SU-DHL-6 (cell line): ENCODE results near the gene MGAT5.

ENCODE experiments used
- H2AFZ ChIP-seq: fragments of 200-600 bp; sonication (generic); 2 replicates; pipeline ENCODE4 v1.6.1; 2014; ENCODE audit warnings: low read depth, mild to moderate bottlenecking, moderate library complexity, mixed read lengths, antibody characterized with exemption, low read length; ENCODE audit not compliant: severe bottlenecking
- H3F3A ChIP-seq: fragments of 200-600 bp; shearing (Covaris generic); 2 replicates; pipeline ENCODE4 v1.6.0; 2016; ENCODE audit warnings: antibody characterized with exemption, mild to moderate bottlenecking; ENCODE audit not compliant: insufficient read depth
- H3K27ac ChIP-seq: fragments of 200-600 bp; sonication (generic); 2 replicates; pipeline ENCODE4 v1.5.1; 2016; ENCODE audit warnings: low read depth, mild to moderate bottlenecking, low read length, moderate library complexity, mixed read lengths
- H3K27me3 ChIP-seq: fragments of 200-600 bp; sonication (generic), shearing (Covaris generic); 2 replicates; pipeline ENCODE4 v1.6.0; 2014; ENCODE audit warnings: mild to moderate bottlenecking, low read length
- H3K36me3 ChIP-seq: fragments of 200-600 bp; sonication (generic); 2 replicates; pipeline ENCODE4 v1.6.1; 2014; ENCODE audit warnings: mild to moderate bottlenecking, low read length, mixed read lengths
- H3K4me2 ChIP-seq: fragments of 300-600, 200-600 bp; shearing (Covaris generic), sonication (generic); 2 replicates; pipeline ENCODE4 v1.6.0; 2014; ENCODE audit warnings: low read length, low read depth, mild to moderate bottlenecking; ENCODE audit not compliant: poor library complexity, severe bottlenecking
- H3K4me3 ChIP-seq: fragments of 200-600 bp; sonication (generic); 2 replicates; pipeline ENCODE4 v1.5.1; 2014; ENCODE audit warnings: antibody characterized with exemption, low read length, mild to moderate bottlenecking, mixed read lengths; ENCODE audit not compliant: insufficient read depth, poor library complexity, severe bottlenecking
- H3K79me2 ChIP-seq: fragments of 200-600 bp; sonication (generic); 2 replicates; pipeline ENCODE4 v1.6.1; 2014; ENCODE audit warnings: mild to moderate bottlenecking, low read length, moderate library complexity; ENCODE audit not compliant: insufficient read depth
- H3K9ac ChIP-seq: fragments of 200-600 bp; sonication (generic); 2 replicates; pipeline ENCODE4 v1.7.0; 2014; ENCODE audit warnings: mild to moderate bottlenecking, low read length
- H3K9me2 ChIP-seq: fragments of 200-600 bp; sonication (generic); replicated peaks from 2 replicates; pipeline ENCODE4 v1.6.1; 2014; ENCODE audit warnings: low read length; ENCODE audit not compliant: insufficient read depth
- H3K9me3 ChIP-seq: fragments of 200-600 bp; sonication (generic); 2 replicates; pipeline ENCODE4 v1.6.1; 2014; ENCODE audit warnings: low read length, mixed read lengths; ENCODE audit not compliant: insufficient read depth
- H4K20me1 ChIP-seq: fragments of 200-600 bp; sonication (generic); 2 replicates; pipeline ENCODE4 v1.6.1; 2014; ENCODE audit warnings: low read depth, mild to moderate bottlenecking, antibody characterized with exemption, low read length, moderate library complexity, mixed read lengths
- EZH2phosphoT487 ChIP-seq: fragments of 200-600 bp; sonication (generic), shearing (Covaris generic); conservative IDR thresholded peaks from 2 replicates; pipeline ENCODE4 v1.6.1; 2018; ENCODE audit warnings: mild to moderate bottlenecking, antibody characterized with exemption, low read length, moderate library complexity, mixed read lengths
- TF ChIP-seq, protein P1 (sequence below): fragments of 200-600 bp; sonication (generic); IDR thresholded peaks from one replicate; pipeline ENCODE4 v1.5.1; 2017; ENCODE audit warnings: antibody characterized with exemption, mild to moderate bottlenecking, low read length, moderate library complexity; ENCODE audit not compliant: insufficient read depth, poor library complexity, severe bottlenecking

Gene MGAT5

DNA sequence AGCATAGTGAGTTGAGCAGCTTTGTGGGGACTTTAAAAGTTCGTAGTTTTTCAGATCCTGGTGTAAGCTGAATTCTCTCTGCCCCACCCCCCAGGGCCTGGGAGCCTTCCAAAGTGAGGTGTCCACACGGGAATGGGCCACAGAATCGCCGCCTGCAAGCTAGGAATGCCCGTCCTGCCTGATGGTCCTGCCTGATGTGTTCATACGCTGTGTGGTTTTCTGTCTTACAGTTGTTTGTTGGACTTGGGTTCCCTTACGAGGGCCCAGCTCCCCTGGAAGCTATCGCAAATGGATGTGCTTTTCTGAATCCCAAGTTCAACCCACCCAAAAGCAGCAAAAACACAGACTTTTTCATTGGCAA, 158.7 kb downstream of the MGAT5 start:
- H3K9me3 ChIP-seq: no peaks in the 10 kb centered on the region
- H3K79me2 ChIP-seq: no peaks in the 10 kb centered on the region
- H4K20me1 ChIP-seq: no peaks in the 10 kb centered on the region
- peak overlapping the region; percentile 87 for H3K27ac ChIP-seq
- no peaks in the 10 kb centered on the region for H3K36me3 ChIP-seq
- H2AFZ ChIP-seq: no peak overlapping the region
- no peaks in the 10 kb centered on the region for H3K27me3 ChIP-seq
- no peak overlapping the region for H3K4me3 ChIP-seq
- H3F3A ChIP-seq: peaks cover 19% of the 10 kb centered on the region
- peak overlapping the region; percentile 25; the same call in 1 of the 2 replicates for H3K9ac ChIP-seq
- TF ChIP-seq EZH2phosphoT487: no peak
- TF ChIP-seq, protein P1, sequence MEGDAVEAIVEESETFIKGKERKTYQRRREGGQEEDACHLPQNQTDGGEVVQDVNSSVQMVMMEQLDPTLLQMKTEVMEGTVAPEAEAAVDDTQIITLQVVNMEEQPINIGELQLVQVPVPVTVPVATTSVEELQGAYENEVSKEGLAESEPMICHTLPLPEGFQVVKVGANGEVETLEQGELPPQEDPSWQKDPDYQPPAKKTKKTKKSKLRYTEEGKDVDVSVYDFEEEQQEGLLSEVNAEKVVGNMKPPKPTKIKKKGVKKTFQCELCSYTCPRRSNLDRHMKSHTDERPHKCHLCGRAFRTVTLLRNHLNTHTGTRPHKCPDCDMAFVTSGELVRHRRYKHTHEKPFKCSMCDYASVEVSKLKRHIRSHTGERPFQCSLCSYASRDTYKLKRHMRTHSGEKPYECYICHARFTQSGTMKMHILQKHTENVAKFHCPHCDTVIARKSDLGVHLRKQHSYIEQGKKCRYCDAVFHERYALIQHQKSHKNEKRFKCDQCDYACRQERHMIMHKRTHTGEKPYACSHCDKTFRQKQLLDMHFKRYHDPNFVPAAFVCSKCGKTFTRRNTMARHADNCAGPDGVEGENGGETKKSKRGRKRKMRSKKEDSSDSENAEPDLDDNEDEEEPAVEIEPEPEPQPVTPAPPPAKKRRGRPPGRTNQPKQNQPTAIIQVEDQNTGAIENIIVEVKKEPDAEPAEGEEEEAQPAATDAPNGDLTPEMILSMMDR: no peak
- peak overlapping the region; percentile 55 for H3K4me2 ChIP-seq
- H3K9me2 ChIP-seq: no peaks in the 10 kb centered on the region

DNA sequence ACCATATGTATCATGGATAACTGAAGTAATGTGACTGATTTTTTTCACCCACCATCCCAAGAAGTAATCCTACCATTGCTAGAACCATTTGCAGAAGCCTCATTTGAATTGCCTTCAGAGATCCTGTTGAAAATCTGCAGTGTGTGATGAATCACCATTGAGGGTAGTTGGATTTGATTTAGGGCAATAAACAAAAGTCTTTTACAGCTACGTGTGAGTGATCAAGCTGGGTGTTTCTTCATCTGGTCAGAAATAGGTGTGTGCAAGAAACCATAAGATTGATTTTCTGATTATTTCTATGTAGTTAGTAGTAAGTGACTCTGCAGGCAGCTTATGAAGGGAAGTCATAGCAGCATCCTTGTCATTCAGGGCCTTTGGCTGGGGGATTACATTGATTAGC, 159.6 kb downstream of the MGAT5 start:
- H3K36me3 ChIP-seq: no peaks in the 10 kb centered on the region
- H3K79me2 ChIP-seq: no peaks in the 10 kb centered on the region
- no peaks in the 10 kb centered on the region for H3K9me2 ChIP-seq
- H3K4me2 ChIP-seq: no peak overlapping the region
- H3K9ac ChIP-seq: no peak overlapping the region
- H3F3A ChIP-seq: peaks cover 19% of the 10 kb centered on the region
- H3K9me3 ChIP-seq: no peaks in the 10 kb centered on the region
- no peak overlapping the region for H2AFZ ChIP-seq
- H3K27ac ChIP-seq: no peak overlapping the region
- no peaks in the 10 kb centered on the region for H4K20me1 ChIP-seq
- TF ChIP-seq, protein P1: no peak
- no peak for TF ChIP-seq EZH2phosphoT487
- H3K4me3 ChIP-seq: no peak overlapping the region
- H3K27me3 ChIP-seq: no peaks in the 10 kb centered on the region

DNA sequence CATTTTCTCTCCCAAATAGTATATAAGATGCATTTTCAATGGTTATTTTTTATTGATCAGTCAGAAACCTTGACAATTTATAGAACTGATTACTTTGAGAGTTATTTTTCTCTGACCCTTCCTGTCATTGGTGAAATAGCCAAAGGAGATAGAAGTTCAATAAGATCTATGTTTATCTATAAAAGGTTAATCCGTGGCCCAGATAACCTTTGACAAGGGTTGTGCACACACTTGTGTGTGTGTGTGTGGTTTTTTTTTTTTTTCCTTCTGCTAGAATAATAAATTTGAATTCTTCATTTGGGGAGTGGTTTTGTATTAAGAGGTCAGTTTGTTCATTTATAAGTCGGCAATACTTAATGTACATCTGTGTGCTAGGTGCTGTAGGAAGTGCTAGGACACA, 160.0 kb downstream of the MGAT5 start:
- Histone ChIP-seq H3K27me3 (no peaks in the 10 kb centered on the region), H3F3A (peaks cover 19% of the 10 kb centered on the region), H3K9me3 (no peaks in the 10 kb centered on the region), H3K4me3 (no peak overlapping the region), H4K20me1 (no peaks in the 10 kb centered on the region), H3K9me2 (no peaks in the 10 kb centered on the region), H2AFZ (no peak overlapping the region), H3K4me2 (no peak overlapping the region), H3K79me2 (no peaks in the 10 kb centered on the region), H3K27ac (no peak overlapping the region), H3K9ac (no peak overlapping the region), H3K36me3 (no peaks in the 10 kb centered on the region)
- TF ChIP-seq EZH2phosphoT487: no peak

DNA sequence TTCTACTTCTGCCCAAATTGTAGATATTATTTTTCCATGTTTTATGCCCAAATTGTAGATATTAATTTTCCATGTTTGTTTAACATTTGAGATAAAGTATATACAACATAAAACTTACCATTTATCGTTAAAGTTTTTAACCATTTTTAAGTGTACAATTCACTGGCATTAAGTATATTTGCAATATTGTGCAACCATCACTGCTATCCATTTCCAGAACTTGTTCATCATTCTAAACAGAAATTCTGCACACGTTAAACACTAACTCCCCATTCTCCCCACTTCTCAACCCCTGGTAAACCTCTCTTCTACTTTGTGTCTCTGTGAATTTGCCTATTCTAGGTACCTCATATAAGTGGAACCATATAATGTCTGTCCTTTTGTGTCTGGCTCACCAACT, 162.1 kb downstream of the MGAT5 start:
- Histone ChIP-seq H3K79me2 (no peaks in the 10 kb centered on the region), H3K36me3 (no peaks in the 10 kb centered on the region), H2AFZ (no peak overlapping the region), H4K20me1 (no peaks in the 10 kb centered on the region), H3K4me2 (no peak overlapping the region), H3F3A (peaks cover 9% of the 10 kb centered on the region), H3K4me3 (no peak overlapping the region), H3K27me3 (no peaks in the 10 kb centered on the region), H3K9me3 (no peaks in the 10 kb centered on the region), H3K27ac (no peak overlapping the region), H3K9ac (no peak overlapping the region), H3K9me2 (no peaks in the 10 kb centered on the region)
- TF ChIP-seq, protein P1: no peak
- TF ChIP-seq EZH2phosphoT487: no peak
